ENCODE measurements around the gene MS4A10. TPM values are rescaled to one million over a fixed set of nuclear protein-coding genes. Genes with fewer than 3 reads are reported as not detected.

MS4A10 gene
- total and polyA plus RNA-seq, 9 of the 15 experiments (the other 6 are each of a cell fraction or from before 2014, with no cell fraction given) = not detected

- Histone ChIP-seq H4K20me1 (replicated peaks; ENCODE audit: control insufficient read depth, insufficient read depth, low read length) (peaks cover 10% of the 10 kb centered on the region; the same call in 1 of the 2 replicates), H3K4me3 (no peak overlapping the region), H3K27ac (ENCODE audit: extremely low read depth, low read depth, low read length) (no peak overlapping the region), H3K9ac (ENCODE audit: insufficient read depth in 1 of 2, low read depth in 2 of 2, low read length in 2 of 2) (no peak overlapping the region), H3K4me2 (ENCODE audit: insufficient read depth, low read length) (no peak overlapping the region), H3K4me1 (replicated peaks in 1 of 2; ENCODE audit: control insufficient read depth in 2 of 2, insufficient read depth in 2 of 2, low read length in 2 of 2) (peaks cover 0 to 2% of the 10 kb centered on the region in 2 experiments; a peak in 2 of 5 replicates), H3K79me2 (ENCODE audit: control insufficient read depth, insufficient read depth, low read length) (no peaks in the 10 kb centered on the region), H3K36me3 (ENCODE audit: control insufficient read depth, insufficient read depth, low read length) (no peaks in the 10 kb centered on the region), H3K9me1 (ENCODE audit: control insufficient read depth, insufficient read depth, low read length) (no peaks in the 10 kb centered on the region), H2AFZ (ENCODE audit: low read depth, low read length) (peak overlapping the region; percentile 20; the same call in 1 of the 2 replicates), H3K27me3 (ENCODE audit: control insufficient read depth in 2 of 2, insufficient read depth in 2 of 2, low read length in 2 of 2) (peaks cover 12 to 43% of the 10 kb centered on the region in 2 experiments; a peak in 4 of 5 replicates), H3K9me3 (replicated peaks; ENCODE audit: control insufficient read depth, insufficient read depth, low read depth, low read length) (no peaks in the 10 kb centered on the region)
- in situ Hi-C loops (cut with MboI) (no loop called here), intact Hi-C loops (cut with micrococcal nuclease) (loop anchor here (1.0 to 5.0 kb wide), 6 partner anchors 56 to 356 kb away; no protein-coding TSS in a partner anchor)
- FAIRE-seq (no peak), DNase-seq (ENCODE audit: extremely low read depth in 1 of 4, low spot score in 3 of 4) (no peak), ATAC-seq (peak; percentile 52)
- CTCF ChIA-PET (ENCODE audit: low intra/inter-chr PET ratio) = interaction anchor here (0.6 to 4.4 kb wide), 8 partner anchors 57 to 552 kb away, joined by 4 to 59 read pairs (median 7); no protein-coding TSS in a partner anchor
- TF ChIP-seq RBM25 (IDR thresholded peaks at IDR 0.05; ENCODE audit: low read depth, low read length, severe bottlenecking) (peak; percentile 79), HDGF (IDR thresholded peaks at IDR 0.05) (no peak), RAD51 (IDR thresholded peaks at IDR 0.05; ENCODE audit: borderline replicate concordance, low read depth) (peak; percentile 10; the same call in 1 of the 2 replicates), ZNF431 (CRISPR knock-in tag; IDR thresholded peaks at IDR 0.05) (0 out of 2 replicates have a peak, but pooled peaks have one; percentile 43), KLF1 (tag; IDR thresholded peaks at IDR 0.05) (no peak), ZBED1 (IDR thresholded peaks at IDR 0.05) (no peak), MAZ (CRISPR knock-in tag; conservative IDR thresholded peaks at IDR 0.05 in 1 of 2, IDR thresholded peaks at IDR 0.05 in 1 of 2) (0 out of 4 replicates have a peak, but pooled peaks of 1 of the 2 experiments have one; percentile 24), HLTF (IDR thresholded peaks at IDR 0.05) (no peak), DACH1 (IDR thresholded peaks at IDR 0.05; ENCODE audit: partially characterized antibody) (no peak), BACH1 (tag; IDR thresholded peaks at IDR 0.05) (no peak), RFX5 (IDR thresholded peaks at IDR 0.05; ENCODE audit: low read depth, low read length) (no peak), SPI1 (IDR thresholded peaks at IDR 0.05; ENCODE audit: borderline replicate concordance, low read depth, low read length) (0 out of 2 replicates have a peak, but pooled peaks have one; percentile 10), CEBPZ (IDR thresholded peaks at IDR 0.05; ENCODE audit: borderline replicate concordance, low read depth, low read length) (no peak), ZFP36 (IDR thresholded peaks at IDR 0.05; ENCODE audit: low read depth, low read length, partially characterized antibody) (peak; percentile 52)
- TF ChIP-seq, protein P1, sequence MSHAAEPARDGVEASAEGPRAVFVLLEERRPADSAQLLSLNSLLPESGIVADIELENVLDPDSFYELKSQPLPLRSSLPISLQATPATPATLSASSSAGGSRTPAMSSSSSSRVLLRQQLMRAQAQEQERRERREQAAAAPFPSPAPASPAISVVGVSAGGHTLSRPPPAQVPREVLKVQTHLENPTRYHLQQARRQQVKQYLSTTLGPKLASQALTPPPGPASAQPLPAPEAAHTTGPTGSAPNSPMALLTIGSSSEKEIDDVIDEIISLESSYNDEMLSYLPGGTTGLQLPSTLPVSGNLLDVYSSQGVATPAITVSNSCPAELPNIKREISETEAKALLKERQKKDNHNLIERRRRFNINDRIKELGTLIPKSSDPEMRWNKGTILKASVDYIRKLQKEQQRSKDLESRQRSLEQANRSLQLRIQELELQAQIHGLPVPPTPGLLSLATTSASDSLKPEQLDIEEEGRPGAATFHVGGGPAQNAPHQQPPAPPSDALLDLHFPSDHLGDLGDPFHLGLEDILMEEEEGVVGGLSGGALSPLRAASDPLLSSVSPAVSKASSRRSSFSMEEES (CRISPR knock-in tag; IDR thresholded peaks at IDR 0.05) = peak; percentile 47
- BruUV-seq (replicated peaks) = no TSS peak
- POLR2A ChIA-PET = interaction anchor here (0.6 to 1.3 kb wide), 5 partner anchors 28 to 75 kb away, joined by 3 to 5 read pairs (median 3); no protein-coding TSS in a partner anchor
- WGBS (ENCODE audit: insufficient coverage, low coverage, missing lambda C conversion rate) = 27% methylated on average over 10 of the region's 10 CpGs
Observed at GRCh38 chr11:60830478-60831142, 45.5 kb downstream of the MS4A10 start.
